Keratinocyte (primary cell): ENCODE measurements around the gene NPM1. TPM values are rescaled to one million over a fixed set of nuclear protein-coding genes. Genes with fewer than 3 reads are reported as not detected.

Experiments used
- DNase-seq: peaks from one replicate; pipeline ENCODE4 v3.0.0-alpha.2; 2011; ENCODE audit warnings: low read depth, missing footprints, low spot score
- FAIRE-seq: peaks from 2 replicates; lab custom pipeline; 2011; peaks lifted over from hg19 to GRCh38; lab: Jason Lieb, UNC
- H2AFZ ChIP-seq: 2 replicates; pipeline ENCODE4 v1.6.0; 2012; ENCODE audit warnings: low read length, control low read depth, inconsistent platforms; ENCODE audit not compliant: control insufficient read depth
- H3K27ac ChIP-seq: 2 replicates; pipeline ENCODE4 v1.5.1; 2011; ENCODE audit warnings: low read length; ENCODE audit not compliant: control insufficient read depth, insufficient read depth
- H3K27me3 ChIP-seq: 3 replicates; pipeline ENCODE4 v1.6.0; 2011; ENCODE audit warnings: low read length; ENCODE audit not compliant: control insufficient read depth, insufficient read depth; ENCODE audit errors: extremely low read depth
- H3K36me3 ChIP-seq, 2 experiments: 2 replicates in 1 of 2; 3 replicates in 1 of 2; pipeline ENCODE4 v1.5.1; 2011; ENCODE audit warnings: low read length in 2 of 2, mild to moderate bottlenecking in 1 of 2; ENCODE audit not compliant: control insufficient read depth in 2 of 2, insufficient read depth in 2 of 2; ENCODE audit errors: extremely low read depth in 1 of 2
- H3K4me1 ChIP-seq: 3 replicates; pipeline ENCODE4 v1.5.1; 2011; ENCODE audit warnings: low read length; ENCODE audit not compliant: control insufficient read depth, insufficient read depth; ENCODE audit errors: extremely low read depth
- H3K4me2 ChIP-seq: 3 replicates; pipeline ENCODE4 v1.6.0; 2011; ENCODE audit warnings: low read depth, low read length; ENCODE audit not compliant: control insufficient read depth, insufficient read depth; ENCODE audit errors: extremely low read depth
- H3K4me3 ChIP-seq, 3 experiments: fragments of 200-600 bp in 1 of 3; sonication (generic) in 1 of 3; 2 replicates in 2 of 3; 3 replicates in 1 of 3; pipeline ENCODE4 v1.5.1; 2011 to 2016; ENCODE audit warnings: low read length in 3 of 3, mild to moderate bottlenecking in 3 of 3, control low read depth in 2 of 3, inconsistent platforms in 1 of 3, low read depth in 1 of 3, mixed read lengths in 1 of 3, mixed run types in 1 of 3, moderate library complexity in 1 of 3; ENCODE audit not compliant: control insufficient read depth in 2 of 3, insufficient read depth in 2 of 3; ENCODE audit errors: extremely low read depth in 1 of 3
- H3K79me2 ChIP-seq: 2 replicates; pipeline ENCODE4 v1.6.0; 2012; ENCODE audit warnings: low read length; ENCODE audit not compliant: control insufficient read depth, insufficient read depth
- H3K9ac ChIP-seq: 3 replicates; pipeline ENCODE4 v1.6.0; 2011; ENCODE audit warnings: low read length; ENCODE audit not compliant: control insufficient read depth, insufficient read depth; ENCODE audit errors: extremely low read depth
- H3K9me1 ChIP-seq: 3 replicates; pipeline ENCODE4 v1.6.0; 2011; ENCODE audit warnings: low read length; ENCODE audit not compliant: control insufficient read depth, insufficient read depth; ENCODE audit errors: extremely low read depth
- H3K9me3 ChIP-seq: 2 replicates; pipeline ENCODE4 v1.5.1; 2012; ENCODE audit warnings: low read depth, low read length; ENCODE audit not compliant: control insufficient read depth
- H4K20me1 ChIP-seq: 3 replicates; pipeline ENCODE4 v1.6.0; 2011; ENCODE audit warnings: low read length; ENCODE audit not compliant: control insufficient read depth, insufficient read depth; ENCODE audit errors: extremely low read depth
- EZH2 ChIP-seq: IDR thresholded peaks from one replicate; pipeline ENCODE4 v1.6.1; 2012; ENCODE audit warnings: inconsistent platforms, mild to moderate bottlenecking, low read length, moderate library complexity
- dilution Hi-C: fragments of 300-500 bp; cut with MboI; formaldehyde crosslinking; loops from one replicate; pipeline ENCODE4 v1.7.0; 2020; ENCODE audit warnings: low sequenced_read_pairs; ENCODE audit not compliant: extremely low pct_ligation_motif_present
- polyA plus RNA-seq, 5 experiments: library from polyadenylated mRNA; depleted of rRNA in 3 of 5; stranded (reverse) in 3 of 5; stranded (forward) in 1 of 5; unstranded in 1 of 5; fragments of >200 nt; gene quantifications; 1 replicate in 1 of 5; 2 replicates in 3 of 5; 3 replicates in 1 of 5; pipeline versions ENCODE4 v1.2.1 to v1.2.3, GENCODE V29; 2011 to 2012; ENCODE audit warnings: missing spikeins in 2 of 5, low read depth in 1 of 5, low replicate concordance in 1 of 5
- TF ChIP-seq, protein P1 (sequence below), 3 experiments: IDR thresholded peaks in 1 of 3; conservative IDR thresholded peaks in 1 of 3; optimal IDR thresholded peaks in 1 of 3; 2 replicates in 2 of 3; 3 replicates in 1 of 3; pipeline versions ENCODE3 to v1.5.1; 2011; ENCODE audit warnings: low read length in 3 of 3, mild to moderate bottlenecking in 3 of 3, moderate library complexity in 2 of 3, control low read depth in 1 of 3, inconsistent platforms in 1 of 3; ENCODE audit not compliant: insufficient read depth in 2 of 3; ENCODE audit errors: extremely low read depth in 1 of 3

NPM1 gene
- polyA plus RNA-seq, 1 donor (not counting 4 experiments of a cell fraction or from before 2014, with no cell fraction given) = 2,398 TPM

DNA sequence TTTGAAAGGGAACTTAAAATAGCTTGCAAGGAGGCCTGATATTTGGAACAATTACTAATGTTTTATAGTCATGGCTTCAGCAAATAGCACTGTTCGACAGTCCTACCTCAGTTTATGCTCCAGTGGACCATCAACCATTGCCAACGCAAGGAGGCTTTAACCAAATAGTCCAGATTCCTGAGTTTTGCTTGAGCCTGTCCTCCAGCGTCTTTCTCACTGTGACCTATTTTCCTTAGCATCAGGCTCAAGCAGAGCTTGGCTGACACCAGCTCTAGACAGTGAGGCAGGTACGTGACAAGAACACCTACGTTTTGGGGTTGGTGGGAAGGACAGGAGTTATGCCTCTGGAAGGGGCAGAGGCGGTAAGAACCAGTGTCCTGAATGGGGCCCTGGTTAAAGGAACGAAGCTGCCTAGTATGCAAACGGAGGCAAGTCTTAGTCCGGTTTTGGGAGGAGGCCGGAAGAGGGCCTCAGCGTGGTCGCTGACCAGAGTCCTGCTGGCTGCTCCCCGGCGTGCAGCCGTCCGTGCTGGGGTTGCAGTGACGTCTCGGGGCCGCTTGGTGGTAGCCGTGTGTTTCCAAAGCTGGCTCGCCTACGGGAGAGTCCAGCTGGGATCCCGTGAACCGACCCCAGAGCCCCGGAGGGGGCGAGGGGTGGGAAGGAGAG is 30.8 kb downstream of the NPM1 start:
- no peaks in the 10 kb centered on the region for H3K9me3 ChIP-seq
- TF ChIP-seq, protein P1, sequence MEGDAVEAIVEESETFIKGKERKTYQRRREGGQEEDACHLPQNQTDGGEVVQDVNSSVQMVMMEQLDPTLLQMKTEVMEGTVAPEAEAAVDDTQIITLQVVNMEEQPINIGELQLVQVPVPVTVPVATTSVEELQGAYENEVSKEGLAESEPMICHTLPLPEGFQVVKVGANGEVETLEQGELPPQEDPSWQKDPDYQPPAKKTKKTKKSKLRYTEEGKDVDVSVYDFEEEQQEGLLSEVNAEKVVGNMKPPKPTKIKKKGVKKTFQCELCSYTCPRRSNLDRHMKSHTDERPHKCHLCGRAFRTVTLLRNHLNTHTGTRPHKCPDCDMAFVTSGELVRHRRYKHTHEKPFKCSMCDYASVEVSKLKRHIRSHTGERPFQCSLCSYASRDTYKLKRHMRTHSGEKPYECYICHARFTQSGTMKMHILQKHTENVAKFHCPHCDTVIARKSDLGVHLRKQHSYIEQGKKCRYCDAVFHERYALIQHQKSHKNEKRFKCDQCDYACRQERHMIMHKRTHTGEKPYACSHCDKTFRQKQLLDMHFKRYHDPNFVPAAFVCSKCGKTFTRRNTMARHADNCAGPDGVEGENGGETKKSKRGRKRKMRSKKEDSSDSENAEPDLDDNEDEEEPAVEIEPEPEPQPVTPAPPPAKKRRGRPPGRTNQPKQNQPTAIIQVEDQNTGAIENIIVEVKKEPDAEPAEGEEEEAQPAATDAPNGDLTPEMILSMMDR (optimal IDR thresholded peaks at IDR 0.05 in 1 of 3, IDR thresholded peaks at IDR 0.05 in 1 of 3, conservative IDR thresholded peaks at IDR 0.05 in 1 of 3; ENCODE audit: extremely low read depth in 1 of 3, insufficient read depth in 2 of 3, low read length in 3 of 3) = peak; percentile 80 to 94 (median 91)
- no peak for TF ChIP-seq EZH2
- H3K4me2 ChIP-seq = peak overlapping the region; percentile 69
- peaks cover 6% of the 10 kb centered on the region for H3K4me1 ChIP-seq
- H3K4me3 ChIP-seq = no peak overlapping the region
- H2AFZ ChIP-seq = no peak overlapping the region
- FAIRE-seq (no peak), DNase-seq (no peak)
- H3K36me3 ChIP-seq = peaks cover under 1 to 1% of the 10 kb centered on the region in 2 experiments
- no peaks in the 10 kb centered on the region for H3K9me1 ChIP-seq
- dilution Hi-C loops = loop anchor here (5.0 kb wide), 1 partner anchor 69 kb away; no protein-coding TSS in a partner anchor
- H4K20me1 ChIP-seq = peaks cover 13% of the 10 kb centered on the region
- H3K27ac ChIP-seq = no peak overlapping the region
- no peaks in the 10 kb centered on the region for H3K79me2 ChIP-seq
- peaks cover 27% of the 10 kb centered on the region for H3K27me3 ChIP-seq
- H3K9ac ChIP-seq = no peak overlapping the region

DNA sequence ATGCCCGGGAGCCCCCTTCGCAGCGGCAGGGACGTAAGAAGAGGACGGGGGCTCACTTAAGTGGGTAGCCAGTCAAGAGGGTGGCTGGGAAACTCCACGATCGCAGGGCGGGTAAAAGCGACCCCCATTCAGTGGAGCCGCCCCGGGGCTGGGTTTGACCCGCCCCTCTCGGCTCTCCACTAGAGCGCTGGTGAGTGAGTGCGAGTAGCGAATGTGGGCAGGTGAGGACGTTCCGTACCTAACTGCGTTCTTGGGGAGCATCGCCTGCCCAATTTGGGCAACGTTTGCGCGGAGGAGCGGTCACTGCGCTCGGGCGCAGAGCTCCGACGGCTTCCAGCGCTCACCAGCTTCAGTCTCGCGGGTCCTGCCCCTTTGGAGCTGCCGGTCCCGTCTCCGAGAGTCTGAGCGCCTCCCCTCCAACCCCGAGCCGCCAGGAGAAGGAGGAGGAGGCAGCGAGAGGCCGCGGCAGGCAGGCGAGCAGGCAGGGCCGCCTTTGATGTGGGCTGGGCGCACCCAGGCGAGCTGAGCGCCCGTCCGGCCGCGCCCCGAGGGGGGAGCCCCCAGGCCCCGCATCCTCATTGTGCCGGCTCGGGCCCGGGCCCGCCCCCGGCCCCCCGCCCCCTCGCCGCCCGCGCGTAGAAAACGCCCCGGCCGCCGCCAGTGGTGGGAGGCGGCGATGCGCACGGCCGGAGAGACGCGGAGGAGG is 31.5 kb downstream of the NPM1 start, which contains the start of gene FGF18:
TSS of gene FGF18 (plus strand) at position 666 of the 706 bp plus-strand sequence. CDS start 553 bp downstream, outside the sequence.
- Histone ChIP-seq H3K9me1 (no peaks in the 10 kb centered on the region), H4K20me1 (peaks cover 13% of the 10 kb centered on the region), H3K9me3 (no peaks in the 10 kb centered on the region), H3K4me3 (no peak within 1 kb of the TSS), H3K9ac (no peak within 1 kb of the TSS), H3K79me2 (no peaks in the 10 kb centered on the region), H3K4me1 (peaks cover 6% of the 10 kb centered on the region), H3K36me3 (peaks cover 0 to under 1% of the 10 kb centered on the region in 2 experiments), H3K27me3 (peaks cover 27% of the 10 kb centered on the region), H2AFZ (no peak within 1 kb of the TSS), H3K4me2 (peak within 1 kb of the TSS; percentile 69), H3K27ac (no peak within 1 kb of the TSS)
- dilution Hi-C loops = loop anchor here (5.0 kb wide), 1 partner anchor 68 kb away; no protein-coding TSS in a partner anchor
- TF ChIP-seq EZH2 = no peak
- TF ChIP-seq, protein P1 (optimal IDR thresholded peaks at IDR 0.05 in 1 of 3, IDR thresholded peaks at IDR 0.05 in 1 of 3, conservative IDR thresholded peaks at IDR 0.05 in 1 of 3; ENCODE audit: extremely low read depth in 1 of 3, insufficient read depth in 2 of 3, low read length in 3 of 3) = no peak
- FAIRE-seq (no peak), DNase-seq (no peak)
